ENCODE results near the gene COL25A1. TPM values are rescaled to one million over a fixed set of nuclear protein-coding genes. Genes with fewer than 3 reads are reported as not detected.

The COL25A1 gene
- total RNA-seq, 1 experiment from 2014 or later: 8.8 TPM

- no peak for DNase-seq (ENCODE audit: low spot score)
Observed at GRCh38 chr4:108850219-108850649, 452.2 kb downstream of the COL25A1 start.

GRCh38 chr4:108849611-108850168 lies 452.8 kb downstream of the COL25A1 start:
- H3K27ac ChIP-seq (ENCODE audit: low read depth, low read length, poor library complexity, severe bottlenecking): no peak overlapping the region
- TF ChIP-seq CTCF (conservative IDR thresholded peaks at IDR 0.05; ENCODE audit: low read depth, low read length) (no peak), EZH2 (IDR thresholded peaks at IDR 0.05; ENCODE audit: borderline replicate concordance, low read depth, low read length, poor library complexity, severe bottlenecking) (no peak)
- CTCF ChIA-PET: no interaction called here
- BruUV-seq (replicated peaks): no TSS peak
- no peak overlapping the region for H3K4me3 ChIP-seq (ENCODE audit: low read depth, low read length, poor library complexity, severe bottlenecking)
- POLR2A ChIA-PET (ENCODE audit: low non-redundant PET): no interaction called here
- H3K4me1 ChIP-seq (ENCODE audit: insufficient read depth, low read length, poor library complexity, severe bottlenecking): no peaks in the 10 kb centered on the region
- DNase-seq (ENCODE audit: low spot score): no peak
- no peaks in the 10 kb centered on the region for H3K9me3 ChIP-seq (ENCODE audit: low read depth, low read length, poor library complexity, severe bottlenecking)
- no peaks in the 10 kb centered on the region for H3K36me3 ChIP-seq (ENCODE audit: insufficient read depth, low read length, poor library complexity, severe bottlenecking)
- no peaks in the 10 kb centered on the region for H3K27me3 ChIP-seq (replicated peaks; ENCODE audit: insufficient read depth, low read depth, low read length, poor library complexity)
- intact Hi-C loops (cut with micrococcal nuclease; ENCODE audit: unreplicated experiment): no loop called here

More at GRCh38 chr4:108850219-108850649, 452.2 kb downstream of the COL25A1 start:
- Histone ChIP-seq H3K4me1 (ENCODE audit: insufficient read depth, low read length, poor library complexity, severe bottlenecking) (no peaks in the 10 kb centered on the region), H3K27ac (ENCODE audit: low read depth, low read length, poor library complexity, severe bottlenecking) (no peak overlapping the region), H3K4me3 (ENCODE audit: low read depth, low read length, poor library complexity, severe bottlenecking) (no peak overlapping the region), H3K9me3 (ENCODE audit: low read depth, low read length, poor library complexity, severe bottlenecking) (no peaks in the 10 kb centered on the region), H3K27me3 (replicated peaks; ENCODE audit: insufficient read depth, low read depth, low read length, poor library complexity) (no peaks in the 10 kb centered on the region), H3K36me3 (ENCODE audit: insufficient read depth, low read length, poor library complexity, severe bottlenecking) (no peaks in the 10 kb centered on the region)
- no peak for TF ChIP-seq CTCF (conservative IDR thresholded peaks at IDR 0.05; ENCODE audit: low read depth, low read length)
- no peak for TF ChIP-seq EZH2 (IDR thresholded peaks at IDR 0.05; ENCODE audit: borderline replicate concordance, low read depth, low read length, poor library complexity, severe bottlenecking)
- BruUV-seq (replicated peaks): no TSS peak
- intact Hi-C loops (cut with micrococcal nuclease; ENCODE audit: unreplicated experiment): no loop called here
- ChIA-PET CTCF (no interaction called here), POLR2A (ENCODE audit: low non-redundant PET) (no interaction called here)

DNA sequence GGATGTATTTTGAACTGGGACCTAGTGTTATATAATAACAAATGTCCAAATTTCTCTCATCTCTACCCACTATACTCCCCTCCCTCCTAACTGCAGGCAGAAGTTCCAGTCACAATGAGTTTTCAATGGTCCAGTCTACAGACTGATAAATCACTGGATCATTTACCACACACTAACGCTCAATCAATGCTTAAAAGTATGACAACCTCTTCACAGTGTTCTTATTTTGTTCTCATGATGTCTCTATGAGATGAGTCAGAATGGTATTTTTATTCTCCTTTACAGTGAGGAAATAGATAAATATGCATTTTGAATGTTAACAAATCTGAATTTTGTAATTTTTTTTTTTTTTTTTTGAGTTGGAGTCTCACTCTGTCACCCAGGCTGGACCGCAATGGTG lies 455.9 kb downstream of the COL25A1 start:
- H3K36me3 ChIP-seq (ENCODE audit: insufficient read depth, low read length, poor library complexity, severe bottlenecking): no peaks in the 10 kb centered on the region
- POLR2A ChIA-PET (ENCODE audit: low non-redundant PET): no interaction called here
- no peak overlapping the region for H3K4me3 ChIP-seq (ENCODE audit: low read depth, low read length, poor library complexity, severe bottlenecking)
- no peaks in the 10 kb centered on the region for H3K9me3 ChIP-seq (ENCODE audit: low read depth, low read length, poor library complexity, severe bottlenecking)
- no peak overlapping the region for H3K27ac ChIP-seq (ENCODE audit: low read depth, low read length, poor library complexity, severe bottlenecking)
- intact Hi-C loops (cut with micrococcal nuclease; ENCODE audit: unreplicated experiment): no loop called here
- CTCF ChIA-PET: no interaction called here
- TF ChIP-seq EZH2 (IDR thresholded peaks at IDR 0.05; ENCODE audit: borderline replicate concordance, low read depth, low read length, poor library complexity, severe bottlenecking): no peak
- BruUV-seq (replicated peaks): no TSS peak
- no peaks in the 10 kb centered on the region for H3K27me3 ChIP-seq (replicated peaks; ENCODE audit: insufficient read depth, low read depth, low read length, poor library complexity)
- no peaks in the 10 kb centered on the region for H3K4me1 ChIP-seq (ENCODE audit: insufficient read depth, low read length, poor library complexity, severe bottlenecking)
- no peak for DNase-seq (ENCODE audit: low spot score)

DNA sequence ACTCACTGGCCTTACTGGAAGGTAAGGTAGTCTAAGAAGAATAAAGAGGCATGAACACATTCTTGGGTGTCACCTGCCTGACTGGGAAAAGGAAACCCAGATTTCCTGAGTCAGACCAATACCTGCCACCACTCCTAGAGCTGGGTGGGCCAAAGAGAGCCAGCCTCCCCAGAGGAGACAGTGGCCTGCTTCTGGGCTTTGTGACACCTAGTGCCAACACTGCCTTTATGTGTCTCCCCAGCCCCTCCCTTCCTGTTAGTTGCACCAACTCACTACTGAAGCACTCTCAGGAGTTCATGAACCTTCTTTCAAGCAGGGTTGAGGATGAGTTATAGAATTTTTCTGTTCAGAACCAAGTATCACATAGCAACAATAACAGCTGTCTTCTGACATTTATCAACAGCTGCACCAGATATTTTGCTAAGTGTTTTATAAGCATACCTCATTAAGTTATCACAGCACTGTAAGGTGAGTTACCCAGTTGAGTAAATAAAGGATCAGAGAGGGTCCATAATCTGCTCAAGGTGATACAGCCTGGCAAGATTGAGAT lies 462.0 kb downstream of the COL25A1 start:
- CTCF ChIA-PET: no interaction called here
- Histone ChIP-seq H3K9me3 (ENCODE audit: low read depth, low read length, poor library complexity, severe bottlenecking) (no peaks in the 10 kb centered on the region), H3K4me3 (ENCODE audit: low read depth, low read length, poor library complexity, severe bottlenecking) (no peak overlapping the region), H3K36me3 (ENCODE audit: insufficient read depth, low read length, poor library complexity, severe bottlenecking) (no peaks in the 10 kb centered on the region), H3K27me3 (replicated peaks; ENCODE audit: insufficient read depth, low read depth, low read length, poor library complexity) (no peaks in the 10 kb centered on the region), H3K4me1 (ENCODE audit: insufficient read depth, low read length, poor library complexity, severe bottlenecking) (no peaks in the 10 kb centered on the region), H3K27ac (ENCODE audit: low read depth, low read length, poor library complexity, severe bottlenecking) (no peak overlapping the region)
- BruUV-seq (replicated peaks): no TSS peak
- TF ChIP-seq EZH2 (IDR thresholded peaks at IDR 0.05; ENCODE audit: borderline replicate concordance, low read depth, low read length, poor library complexity, severe bottlenecking) (no peak), CTCF (conservative IDR thresholded peaks at IDR 0.05; ENCODE audit: low read depth, low read length) (no peak)
- intact Hi-C loops (cut with micrococcal nuclease; ENCODE audit: unreplicated experiment): no loop called here
- POLR2A ChIA-PET (ENCODE audit: low non-redundant PET): no interaction called here
- no peak for DNase-seq (ENCODE audit: low spot score)
